Esophagus muscularis mucosa (tissue), 3 donors: Measurements from ENCODE around the gene GRID2.

Experiments used
- CTCF ChIP-seq, 3 experiments: fragments of 200-600 bp in 2 of 3; fragments of 450-650 bp in 1 of 3; sonication (generic) in 2 of 3; IDR thresholded peaks; one replicate each; pipeline ENCODE4 v1.5.1; 2017 to 2019; ENCODE audit warnings: antibody characterized with exemption in 3 of 3, mild to moderate bottlenecking in 2 of 3, moderate library complexity in 1 of 3
- POLR2A ChIP-seq: fragments of 450-650 bp; IDR thresholded peaks from one replicate; pipeline ENCODE4 v1.6.1; 2017; ENCODE audit warnings: antibody characterized with exemption, moderate library complexity, mild to moderate bottlenecking, low read depth
- POLR2AphosphoS5 ChIP-seq, 2 donors: sonication (generic); formaldehyde crosslinking; IDR thresholded peaks; one replicate each; pipeline ENCODE4 v1.6.1; 2017; ENCODE audit warnings: antibody characterized with exemption in 2 of 2

GRCh38 chr4:93772858-93773257, 1469.1 kb downstream of the GRID2 start:
- TF ChIP-seq CTCF (IDR thresholded peaks at IDR 0.05) (no peak), POLR2AphosphoS5 (IDR thresholded peaks at IDR 0.05) (no peak), POLR2A (no peak)
